Neutrophil (primary cell): ENCODE data around the gene BRWD1.
"Not testable (repeated sequence)": the region's sequence is repeated elsewhere in the genome, so short reads cannot be mapped to it uniquely, and the experiment has no call there.

Experiments
- H3K27ac ChIP-seq: fragments of 200-600 bp; sonication (generic); 2 replicates; pipeline ENCODE4 v1.5.1; 2016; ENCODE audit warnings: mild to moderate bottlenecking, moderate library complexity
- H3K27me3 ChIP-seq: fragments of 200-600 bp; sonication (generic); 2 replicates; pipeline ENCODE4 v1.6.0; 2016; ENCODE audit warnings: mild to moderate bottlenecking
- H3K36me3 ChIP-seq: fragments of 200-600 bp; sonication (generic); 2 replicates; pipeline ENCODE4 v1.5.1; 2017
- H3K4me1 ChIP-seq, 2 experiments: fragments of 200-600 bp in 1 of 2; sonication (generic) in 1 of 2; 1 replicate in 1 of 2; 2 replicates in 1 of 2; pipeline versions ENCODE4 v1.5.1 to v1.6.1; 2013 to 2016; ENCODE audit warnings: low read depth in 1 of 2, low read length in 1 of 2, mild to moderate bottlenecking in 1 of 2, moderate library complexity in 1 of 2; ENCODE audit not compliant: control insufficient read depth in 1 of 2, insufficient read depth in 1 of 2
- H3K4me3 ChIP-seq, 2 experiments: fragments of 200-600 bp in 1 of 2; sonication (generic) in 1 of 2; 1 replicate in 1 of 2; 2 replicates in 1 of 2; pipeline ENCODE4 v1.5.1; 2013 to 2016; ENCODE audit warnings: low read depth in 1 of 2, low read length in 1 of 2, mild to moderate bottlenecking in 1 of 2, moderate library complexity in 1 of 2
- H3K9me3 ChIP-seq: fragments of 200-600 bp; sonication (generic); 2 replicates; pipeline ENCODE4 v1.5.1; 2016
- CTCF ChIP-seq: fragments of 200-600 bp; sonication (generic); IDR thresholded peaks from 2 replicates; pipeline ENCODE4 v1.5.1; 2016; ENCODE audit warnings: antibody characterized with exemption

Gene BRWD1

GRCh38 chr21:39238275-39238674 is 75.2 kb downstream of the BRWD1 start:
- Histone ChIP-seq H3K36me3 (peaks cover 46% of the 10 kb centered on the region), H3K4me1 (no peaks in the 10 kb centered on the region), H3K27me3 (no peaks in the 10 kb centered on the region), H3K4me3 (no peak overlapping the region), H3K27ac (no peak overlapping the region), H3K9me3 (no peaks in the 10 kb centered on the region)
- no peak for TF ChIP-seq CTCF

GRCh38 chr21:39232861-39233291 is 80.6 kb downstream of the BRWD1 start:
- H3K4me1 ChIP-seq: no peaks in the 10 kb centered on the region
- H3K36me3 ChIP-seq: peaks cover 79% of the 10 kb centered on the region
- H3K4me3 ChIP-seq: no peak overlapping the region
- H3K27ac ChIP-seq: no peak overlapping the region
- no peaks in the 10 kb centered on the region for H3K27me3 ChIP-seq
- no peaks in the 10 kb centered on the region for H3K9me3 ChIP-seq
- no peak for TF ChIP-seq CTCF

GRCh38 chr21:39224930-39225329 is 88.5 kb downstream of the BRWD1 start:
- H3K27me3 ChIP-seq: no peaks in the 10 kb centered on the region
- H3K4me3 ChIP-seq: no peak overlapping the region
- H3K27ac ChIP-seq: no peak overlapping the region
- peaks cover 42% of the 10 kb centered on the region for H3K36me3 ChIP-seq
- TF ChIP-seq CTCF: no peak
- H3K9me3 ChIP-seq: no peaks in the 10 kb centered on the region
- H3K4me1 ChIP-seq: no peaks in the 10 kb centered on the region

- Histone ChIP-seq H3K4me3 (no peak overlapping the region), H3K4me1 (no peaks in the 10 kb centered on the region), H3K36me3 (peaks cover 47% of the 10 kb centered on the region), H3K9me3 (no peaks in the 10 kb centered on the region), H3K27me3 (no peaks in the 10 kb centered on the region), H3K27ac (no peak overlapping the region)
- TF ChIP-seq CTCF: no peak
Measured at GRCh38 chr21:39221997-39222486, 91.4 kb downstream of the BRWD1 start.

GRCh38 chr21:39221282-39221996 is 92.0 kb downstream of the BRWD1 start:
- no peak overlapping the region for H3K4me3 ChIP-seq
- no peaks in the 10 kb centered on the region for H3K4me1 ChIP-seq
- H3K27ac ChIP-seq: no peak overlapping the region
- no peaks in the 10 kb centered on the region for H3K9me3 ChIP-seq
- TF ChIP-seq CTCF: no peak
- H3K36me3 ChIP-seq: peaks cover 48% of the 10 kb centered on the region
- H3K27me3 ChIP-seq: no peaks in the 10 kb centered on the region

- H3K4me1 ChIP-seq, H3K9me3 ChIP-seq, H3K4me3 ChIP-seq, H3K27ac ChIP-seq, H3K27me3 ChIP-seq: not testable (repeated sequence)
- peaks cover 48% of the 10 kb centered on the region for H3K36me3 ChIP-seq
Measured at GRCh38 chr21:39220875-39221274, 92.6 kb downstream of the BRWD1 start.
